Left ventricle myocardium inferior (tissue), 1 donor: ENCODE measurements around the gene CCDC116. TPM values are rescaled to one million over a fixed set of nuclear protein-coding genes. Genes with fewer than 3 reads are reported as not detected.
"Not testable (repeated sequence)": the region's sequence is repeated elsewhere in the genome, so short reads cannot be mapped to it uniquely, and the experiment has no call there.

Experiments used
- DNase-seq: peaks from one replicate; pipeline ENCODE4 v3.0.0-alpha.2; 2020
- H3K27ac ChIP-seq: fragments of 200-600 bp; replicated peaks from 2 replicates; pipeline ENCODE4 v1.8.0; 2021
- H3K27me3 ChIP-seq: fragments of 200-600 bp; 2 replicates; pipeline ENCODE4 v1.8.0; 2021; ENCODE audit warnings: low read depth
- H3K36me3 ChIP-seq: fragments of 200-600 bp; 2 replicates; pipeline ENCODE4 v1.8.0; 2021
- H3K4me1 ChIP-seq: fragments of 200-600 bp; 2 replicates; pipeline ENCODE4 v1.8.0; 2021
- H3K4me3 ChIP-seq: fragments of 200-600 bp; 2 replicates; pipeline ENCODE4 v1.8.0; 2021; ENCODE audit warnings: mild to moderate bottlenecking, moderate library complexity
- H3K9me3 ChIP-seq: fragments of 200-600 bp; replicated peaks from 2 replicates; pipeline ENCODE4 v1.8.0; 2021
- CTCF ChIP-seq: fragments of 200-600 bp; IDR thresholded peaks from 2 replicates; pipeline ENCODE4 v1.8.0; 2021; ENCODE audit warnings: antibody characterized with exemption, mild to moderate bottlenecking, borderline replicate concordance
- intact Hi-C: fragments of 100-400 bp; cut with micrococcal nuclease; formaldehyde crosslinking; loops from one replicate; pipeline ENCODE4 v1.11.0; 2022
- total RNA-seq: library from RNA; stranded (reverse); fragmentation: NEBNext Ultra II Directional; extraction: Animal tissue kit (Norgen Biotek cat#: 25700); gene quantifications from one replicate; pipeline ENCODE4 v1.2.1, GENCODE V29; 2021
- donor health status: DM: no; HTN: yes; CAD: no; lungs with severe emphysema.

The CCDC116 gene
- total RNA-seq, 1 donor from 2014 or later: 0.11 TPM

DNA sequence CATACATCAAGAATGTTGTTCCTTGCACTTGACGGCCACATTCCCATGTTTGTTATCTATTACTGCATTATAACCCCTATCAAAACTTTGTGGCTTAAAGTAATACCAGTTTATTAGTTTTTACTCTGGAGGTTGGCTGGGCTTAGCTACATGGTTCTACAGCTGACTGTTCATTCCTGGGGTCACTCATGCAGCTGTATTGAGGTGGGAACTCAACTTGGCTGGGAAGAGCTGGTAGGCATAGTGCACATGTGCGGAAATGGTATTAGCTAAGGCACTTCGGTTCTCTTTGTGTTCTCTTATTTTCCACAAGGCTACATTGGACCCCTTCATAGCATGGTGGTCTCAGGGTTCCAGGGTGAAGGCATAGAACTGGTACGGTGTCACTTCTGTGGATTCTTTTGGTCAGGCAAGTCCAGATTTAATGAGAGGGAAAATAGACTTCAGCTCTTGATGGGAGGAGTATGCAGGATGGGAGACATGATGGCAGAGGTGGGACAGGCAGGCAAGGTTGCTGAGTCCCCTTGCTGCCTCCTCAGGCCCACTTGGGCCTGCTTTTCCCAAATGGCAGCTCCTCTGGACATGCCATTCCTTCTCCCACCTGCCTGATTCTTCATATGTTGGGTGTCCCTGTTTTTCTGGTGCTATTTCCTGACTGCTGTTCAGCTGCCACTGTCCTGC is 18.9 kb upstream of the CCDC116 start:
- no peak overlapping the region for H3K27ac ChIP-seq
- no peaks in the 10 kb centered on the region for H3K27me3 ChIP-seq
- no peak for DNase-seq
- intact Hi-C loops: no loop called here
- no peak for TF ChIP-seq CTCF
- no peaks in the 10 kb centered on the region for H3K9me3 ChIP-seq
- peaks cover 7% of the 10 kb centered on the region for H3K4me1 ChIP-seq
- H3K4me3 ChIP-seq: no peak overlapping the region
- H3K36me3 ChIP-seq: peaks cover 47% of the 10 kb centered on the region

DNA sequence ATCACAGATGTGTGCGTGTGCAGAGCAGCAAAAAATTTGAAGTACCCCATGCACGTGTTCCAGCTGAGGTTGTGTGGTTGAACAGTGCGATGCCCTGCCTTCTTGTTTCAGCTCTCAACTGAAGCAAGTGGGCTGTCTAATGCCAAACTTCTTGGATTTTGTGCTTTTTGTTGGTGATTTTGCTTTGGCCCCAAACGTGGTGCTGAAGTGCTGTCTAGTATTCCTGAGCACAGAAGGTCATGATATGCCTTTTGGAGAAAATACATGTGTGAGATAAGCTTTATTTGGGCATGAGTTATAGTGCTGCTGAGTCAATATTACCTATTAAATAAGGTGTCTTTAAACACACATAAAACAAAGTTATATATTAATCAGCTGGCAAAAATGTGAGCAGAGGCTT is 16.8 kb upstream of the CCDC116 start:
- H3K4me3 ChIP-seq: no peak overlapping the region
- no peaks in the 10 kb centered on the region for H3K9me3 ChIP-seq
- TF ChIP-seq CTCF: no peak
- H3K27ac ChIP-seq: no peak overlapping the region
- no peak for DNase-seq
- intact Hi-C loops: no loop called here
- H3K4me1 ChIP-seq: peaks cover 21% of the 10 kb centered on the region
- H3K36me3 ChIP-seq: peaks cover 44% of the 10 kb centered on the region
- H3K27me3 ChIP-seq: no peaks in the 10 kb centered on the region

GRCh38 chr22:21617337-21617736 is 15.2 kb upstream of the CCDC116 start:
- H3K27me3 ChIP-seq, H3K27ac ChIP-seq, H3K9me3 ChIP-seq, H3K4me3 ChIP-seq, intact Hi-C loops, DNase-seq: not testable (repeated sequence)
- H3K4me1 ChIP-seq: peaks cover 33% of the 10 kb centered on the region
- H3K36me3 ChIP-seq: peaks cover 28% of the 10 kb centered on the region

- no peak for DNase-seq
- H3K9me3 ChIP-seq: no peaks in the 10 kb centered on the region
- H3K27ac ChIP-seq: no peak overlapping the region
- H3K27me3 ChIP-seq: no peaks in the 10 kb centered on the region
- intact Hi-C loops: loop anchor here (10.0 kb wide), 1 partner anchor 46 kb away; no protein-coding TSS in a partner anchor
- H3K4me1 ChIP-seq: peaks cover 65% of the 10 kb centered on the region
- TF ChIP-seq CTCF: no peak
- H3K4me3 ChIP-seq: no peak overlapping the region
- no peaks in the 10 kb centered on the region for H3K36me3 ChIP-seq
These were observed 11.5 kb upstream of the CCDC116 start for GRCh38 chr22:21621025-21621424.

DNA sequence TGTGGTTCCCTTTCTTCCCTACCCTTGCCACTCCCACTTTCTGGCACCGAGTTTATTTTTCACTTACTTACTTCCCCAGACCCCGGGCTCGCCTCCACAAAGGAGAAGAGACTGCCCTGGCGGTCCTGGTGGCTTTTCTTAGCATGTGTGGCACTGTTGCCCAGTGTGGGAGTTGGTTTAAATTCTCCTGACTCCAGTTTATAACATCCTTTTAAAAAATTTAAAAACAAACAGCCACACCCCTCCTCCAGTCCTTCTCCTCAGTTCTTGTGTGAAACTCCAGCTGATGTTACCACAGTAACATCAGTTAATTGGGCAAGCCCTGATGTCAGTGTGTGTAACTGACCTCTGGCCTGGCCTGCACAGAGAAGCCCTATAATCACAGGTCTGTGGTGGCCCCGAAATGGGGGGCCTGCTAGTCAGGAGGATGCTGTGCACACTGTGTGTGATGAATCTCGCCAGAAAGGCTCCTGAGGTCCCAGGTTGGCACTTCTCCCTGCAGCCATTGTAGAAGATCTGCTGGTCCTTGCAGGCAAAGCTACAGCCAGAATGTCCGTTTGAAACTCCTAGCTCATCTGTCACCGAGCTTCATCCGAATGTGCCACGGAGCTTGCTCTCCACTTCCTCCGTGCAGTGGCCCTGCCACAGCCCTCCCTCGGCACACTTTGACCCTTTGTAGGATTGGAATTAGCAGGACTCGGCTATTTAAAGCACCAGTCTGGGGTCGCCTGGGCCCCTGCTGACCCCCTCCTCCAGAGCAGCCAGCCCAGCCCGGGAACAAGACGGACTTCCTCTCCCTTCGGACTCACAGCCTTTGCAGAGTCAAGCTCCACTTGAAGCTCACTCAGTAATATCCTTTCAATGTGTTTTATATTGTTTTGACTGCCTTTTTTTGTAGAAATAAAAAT is 10.3 kb upstream of the CCDC116 start:
- Histone ChIP-seq H3K36me3 (no peaks in the 10 kb centered on the region), H3K4me3 (no peak overlapping the region), H3K27me3 (no peaks in the 10 kb centered on the region), H3K4me1 (peaks cover 69% of the 10 kb centered on the region), H3K9me3 (no peaks in the 10 kb centered on the region), H3K27ac (no peak overlapping the region)
- DNase-seq: no peak
- intact Hi-C loops: loop anchor here (10.0 kb wide), 1 partner anchor 47 kb away; no protein-coding TSS in a partner anchor
- no peak for TF ChIP-seq CTCF
